Immature natural killer cell (primary cell): ENCODE results near the gene PSEN1. TPM values are rescaled to one million over a fixed set of nuclear protein-coding genes. Genes with fewer than 3 reads are reported as not detected.

Experiments used
- DNase-seq, 3 donors: peaks; one replicate each; pipeline ENCODE4 v3.0.0; 2022; ENCODE audit warnings: mixed read lengths in 1 of 3
- H3K27ac Mint-ChIP-seq, 6 donors: one replicate each; pipeline ENCODE4 v1.8.0; 2020; ENCODE audit warnings: mixed read lengths in 6 of 6, mild to moderate bottlenecking in 5 of 6, inconsistent platforms in 4 of 6, moderate library complexity in 3 of 6
- H3K27me3 Mint-ChIP-seq, 3 donors: one replicate each; pipeline ENCODE4 v1.8.0; 2020 to 2021; ENCODE audit warnings: low read depth in 3 of 3, mild to moderate bottlenecking in 3 of 3, mixed read lengths in 3 of 3, moderate library complexity in 3 of 3, inconsistent platforms in 1 of 3
- H3K36me3 Mint-ChIP-seq, 3 donors: one replicate each; pipeline ENCODE4 v1.8.0; 2020; ENCODE audit warnings: mixed read lengths in 3 of 3, inconsistent platforms in 2 of 3, mild to moderate bottlenecking in 2 of 3
- H3K4me1 Mint-ChIP-seq, 2 donors: one replicate each; pipeline ENCODE4 v1.8.0; 2020; ENCODE audit warnings: inconsistent platforms in 2 of 2, mild to moderate bottlenecking in 2 of 2, mixed read lengths in 2 of 2, moderate library complexity in 1 of 2
- H3K4me3 Mint-ChIP-seq, 5 donors: one replicate each; pipeline ENCODE4 v1.8.0; 2020; ENCODE audit warnings: mild to moderate bottlenecking in 5 of 5, mixed read lengths in 5 of 5, inconsistent platforms in 3 of 5, moderate library complexity in 3 of 5
- H3K9me3 Mint-ChIP-seq, 6 donors: one replicate each; pipeline ENCODE4 v1.8.0; 2020; ENCODE audit warnings: mild to moderate bottlenecking in 6 of 6, mixed read lengths in 6 of 6, inconsistent platforms in 4 of 6, moderate library complexity in 3 of 6
- polyA plus RNA-seq, 3 donors: library from polyadenylated mRNA; unstranded; fragments of 300-500 nt; fragmentation: Illumina TruSeq; gene quantifications; one replicate each; pipeline ENCODE4 v1.2.3, GENCODE V29; 2021

The PSEN1 gene
- polyA plus RNA-seq, 3 donors from 2014 or later = 26.8 to 43.0 (median 40.9) TPM

DNA sequence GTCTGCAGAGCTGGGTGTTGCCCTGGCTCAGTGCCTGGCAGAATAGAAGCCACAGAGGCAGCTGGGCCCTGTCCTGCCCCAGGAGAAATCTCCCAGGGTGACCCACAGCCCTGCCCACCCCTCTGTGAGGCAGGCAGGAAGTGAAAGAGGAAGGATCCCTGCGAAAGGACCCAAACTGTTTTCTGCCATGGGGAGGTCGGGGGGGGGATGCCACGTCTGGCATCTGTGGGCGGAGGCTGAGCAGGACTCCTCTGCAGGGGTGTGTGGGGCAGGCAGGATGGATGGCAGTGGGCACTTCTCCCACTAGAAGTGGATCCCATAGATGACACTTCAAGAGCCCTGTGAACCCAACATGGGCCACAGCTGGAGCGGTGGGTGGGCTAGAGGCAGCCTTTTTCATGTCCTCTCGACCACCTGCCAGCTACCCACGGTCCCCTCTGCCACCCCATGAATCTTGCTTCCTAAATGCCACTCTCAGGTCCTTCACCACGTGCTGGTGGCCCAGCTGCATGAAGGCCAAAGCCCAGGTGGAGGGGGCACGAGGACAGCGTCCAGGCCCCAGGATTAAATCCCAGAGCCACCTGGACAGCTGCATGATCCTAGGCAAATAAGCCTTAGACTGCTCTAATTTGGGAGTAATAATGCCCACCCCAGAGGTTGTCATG lies 104.6 kb downstream of the PSEN1 start:
- Mint-ChIP-seq H3K27me3 (peaks cover 15 to 33% (median 17%) of the 10 kb centered on the region in 3 donors), H3K27ac (no peak overlapping the region), H3K9me3 (no peaks in the 10 kb centered on the region), H3K4me3 (no peak overlapping the region), H3K36me3 (no peaks in the 10 kb centered on the region), H3K4me1 (peaks cover 5 to 6% of the 10 kb centered on the region in 2 donors)
- no peak for DNase-seq

DNA sequence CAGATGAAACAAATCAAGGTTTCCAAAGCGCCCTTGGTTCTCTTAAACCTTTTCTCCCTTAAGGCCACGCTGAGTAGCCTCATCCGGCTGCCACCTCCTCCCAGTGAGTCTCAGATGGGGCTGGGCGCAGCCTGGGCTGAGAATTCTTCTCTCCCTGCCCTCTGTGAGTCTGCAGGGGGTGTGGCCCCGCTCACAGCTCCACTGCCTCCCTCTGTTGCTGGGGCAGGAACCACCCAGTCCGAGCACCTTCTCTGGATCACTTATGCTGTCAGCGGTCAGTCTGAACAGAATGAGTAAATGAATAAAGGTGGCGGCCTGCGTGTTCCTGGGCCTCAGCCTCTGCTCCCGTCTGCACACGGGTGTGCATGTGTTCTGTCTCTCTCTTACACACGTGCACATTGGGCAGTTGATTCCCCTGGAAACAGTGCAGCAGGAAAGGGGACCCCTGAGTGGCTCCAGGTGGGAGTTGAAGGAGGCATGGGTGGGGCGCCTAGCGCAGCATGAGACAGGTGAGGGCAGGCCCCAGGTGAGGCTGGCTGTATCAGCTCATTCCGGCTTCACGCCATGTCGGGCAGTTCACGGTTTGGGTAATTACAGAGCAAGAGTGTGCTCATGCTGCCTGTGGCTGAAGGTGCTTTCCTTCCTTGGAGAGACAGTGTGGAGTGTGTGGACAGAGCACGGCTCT lies 105.3 kb downstream of the PSEN1 start:
- peaks cover 10 to 27% (median 14%) of the 10 kb centered on the region in 3 donors for H3K27me3 Mint-ChIP-seq
- H3K36me3 Mint-ChIP-seq = no peaks in the 10 kb centered on the region
- no peak for DNase-seq
- no peak overlapping the region for H3K4me3 Mint-ChIP-seq
- no peak overlapping the region for H3K27ac Mint-ChIP-seq
- H3K4me1 Mint-ChIP-seq = peaks cover 8 to 11% of the 10 kb centered on the region in 2 donors
- H3K9me3 Mint-ChIP-seq = no peaks in the 10 kb centered on the region

DNA sequence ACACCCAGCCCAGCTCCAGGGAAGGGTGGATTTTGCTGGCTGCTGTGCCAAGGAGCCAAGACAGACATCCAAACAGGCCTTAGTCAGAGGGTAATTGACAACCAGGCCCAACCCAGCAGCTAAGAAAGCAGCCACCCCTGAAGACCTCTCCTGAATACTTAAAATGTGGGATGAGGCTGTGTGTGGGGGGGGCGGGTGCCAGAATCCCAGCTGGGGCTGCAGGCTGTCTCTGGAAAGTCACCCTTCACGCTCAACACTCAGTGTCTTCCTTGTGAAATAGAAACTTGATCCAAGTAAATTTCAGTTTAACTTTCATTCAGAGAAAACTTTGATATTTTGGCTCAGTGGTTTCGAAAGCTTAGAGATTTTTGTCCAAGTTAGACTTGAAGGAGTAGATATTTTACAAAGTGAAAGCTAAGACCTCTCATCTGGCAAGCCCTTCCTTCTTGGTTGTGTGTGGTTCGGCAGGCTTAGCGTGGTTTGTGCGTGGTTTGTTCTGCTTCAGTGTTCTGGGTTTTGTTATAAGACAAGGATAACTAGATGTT lies 106.1 kb downstream of the PSEN1 start:
- H3K4me3 Mint-ChIP-seq = no peak overlapping the region
- no peaks in the 10 kb centered on the region for H3K36me3 Mint-ChIP-seq
- DNase-seq = no peak
- H3K27ac Mint-ChIP-seq = no peak overlapping the region
- H3K9me3 Mint-ChIP-seq = no peaks in the 10 kb centered on the region
- peaks cover 9 to 13% of the 10 kb centered on the region in 2 donors for H3K4me1 Mint-ChIP-seq
- peaks cover 9 to 24% (median 12%) of the 10 kb centered on the region in 3 donors for H3K27me3 Mint-ChIP-seq

DNA sequence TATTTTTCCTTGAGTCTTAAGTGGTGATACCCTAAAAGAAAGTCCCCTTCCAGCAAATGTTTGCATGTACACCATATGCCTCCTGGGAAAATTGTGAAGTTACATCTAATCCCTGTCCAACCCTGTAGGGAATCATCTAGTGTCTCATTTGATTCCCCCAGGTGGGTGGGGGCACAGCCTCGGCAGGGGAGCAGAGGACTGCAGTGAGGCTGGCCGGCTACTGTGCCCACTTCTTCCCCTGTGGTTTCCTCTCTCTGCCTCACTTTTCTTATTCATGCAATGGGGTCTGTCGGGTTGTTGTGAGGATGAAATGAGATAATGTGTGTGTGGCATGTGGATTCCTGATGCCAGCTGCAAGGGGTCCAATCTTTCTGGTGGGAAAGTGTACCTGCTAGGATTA lies 107.0 kb downstream of the PSEN1 start:
- no peak overlapping the region for H3K27ac Mint-ChIP-seq
- no peak for DNase-seq
- peak overlapping the region in 1 of 5 donors; percentile 4 for H3K4me3 Mint-ChIP-seq
- no peaks in the 10 kb centered on the region for H3K9me3 Mint-ChIP-seq
- H3K36me3 Mint-ChIP-seq = no peaks in the 10 kb centered on the region
- H3K27me3 Mint-ChIP-seq = peaks cover 9 to 23% (median 14%) of the 10 kb centered on the region in 3 donors
- H3K4me1 Mint-ChIP-seq = peaks cover 12 to 21% of the 10 kb centered on the region in 2 donors

- H3K27me3 Mint-ChIP-seq = peaks cover 5 to 19% (median 14%) of the 10 kb centered on the region in 3 donors
- no peak overlapping the region for H3K27ac Mint-ChIP-seq
- H3K4me1 Mint-ChIP-seq = peaks cover 12 to 21% of the 10 kb centered on the region in 2 donors
- H3K36me3 Mint-ChIP-seq = no peaks in the 10 kb centered on the region
- no peaks in the 10 kb centered on the region for H3K9me3 Mint-ChIP-seq
- H3K4me3 Mint-ChIP-seq = peak overlapping the region in 1 of 5 donors; percentile 4
- DNase-seq = no peak
Observed at GRCh38 chr14:73243748-73244147, 107.4 kb downstream of the PSEN1 start.

- Mint-ChIP-seq H3K27me3 (peaks cover 5 to 16% (median 14%) of the 10 kb centered on the region in 3 donors), H3K4me1 (peaks cover 12 to 21% of the 10 kb centered on the region in 2 donors), H3K36me3 (no peaks in the 10 kb centered on the region), H3K9me3 (no peaks in the 10 kb centered on the region), H3K27ac (no peak overlapping the region), H3K4me3 (peak overlapping the region; percentile 62 to 72 (median 69))
- DNase-seq = no peak
Observed at GRCh38 chr14:73244541-73245290, 108.4 kb downstream of the PSEN1 start.

DNA sequence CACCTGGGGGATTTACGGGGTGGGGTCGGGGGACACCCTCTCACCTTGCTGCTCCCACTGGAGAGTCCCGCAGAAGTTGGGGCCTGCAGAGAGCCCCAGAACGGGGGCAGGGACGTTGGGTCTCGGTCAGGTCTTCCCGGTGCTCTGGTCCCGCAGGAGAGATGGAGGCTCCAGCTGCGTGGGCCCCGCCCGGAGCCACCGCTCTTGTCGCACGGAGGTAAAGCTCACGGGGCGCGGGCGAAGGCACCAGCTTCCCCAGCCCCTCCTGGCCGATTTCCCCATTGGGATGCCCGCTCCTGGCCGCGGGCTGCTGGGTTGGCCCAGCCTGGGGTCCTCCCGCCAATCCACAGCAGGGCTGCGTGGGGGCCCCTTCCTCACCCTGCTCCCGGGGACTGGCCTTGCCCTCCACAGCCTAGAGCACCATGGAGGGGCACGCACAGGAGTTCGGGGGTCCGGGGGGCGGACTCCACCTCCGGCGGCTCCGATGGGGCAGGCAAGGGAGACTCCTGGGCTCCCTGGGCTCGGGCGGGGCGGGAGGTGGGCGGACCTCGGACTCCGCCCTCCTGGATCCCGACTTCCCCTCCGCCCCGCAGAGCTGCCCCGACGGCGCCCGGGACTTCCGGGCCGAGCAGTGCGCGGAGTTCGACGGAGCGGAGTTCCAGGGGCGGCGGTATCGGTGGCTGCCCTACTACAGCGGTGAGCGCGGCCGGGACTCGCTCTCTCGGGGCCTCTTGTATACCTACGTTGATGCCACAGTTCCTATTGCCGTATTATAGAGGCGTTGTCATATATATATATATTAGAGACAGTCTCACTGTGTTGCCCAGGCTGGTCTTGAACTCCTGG lies 109.4 kb downstream of the PSEN1 start:
- no peak overlapping the region for H3K27ac Mint-ChIP-seq
- H3K9me3 Mint-ChIP-seq = no peaks in the 10 kb centered on the region
- peak; percentile 18 to 38 (median 25) for DNase-seq
- no peaks in the 10 kb centered on the region for H3K36me3 Mint-ChIP-seq
- H3K4me1 Mint-ChIP-seq = peaks cover 12 to 21% of the 10 kb centered on the region in 2 donors
- H3K27me3 Mint-ChIP-seq = peaks cover 5 to 15% (median 14%) of the 10 kb centered on the region in 3 donors
- peak overlapping the region; percentile 68 to 82 (median 76) for H3K4me3 Mint-ChIP-seq

DNA sequence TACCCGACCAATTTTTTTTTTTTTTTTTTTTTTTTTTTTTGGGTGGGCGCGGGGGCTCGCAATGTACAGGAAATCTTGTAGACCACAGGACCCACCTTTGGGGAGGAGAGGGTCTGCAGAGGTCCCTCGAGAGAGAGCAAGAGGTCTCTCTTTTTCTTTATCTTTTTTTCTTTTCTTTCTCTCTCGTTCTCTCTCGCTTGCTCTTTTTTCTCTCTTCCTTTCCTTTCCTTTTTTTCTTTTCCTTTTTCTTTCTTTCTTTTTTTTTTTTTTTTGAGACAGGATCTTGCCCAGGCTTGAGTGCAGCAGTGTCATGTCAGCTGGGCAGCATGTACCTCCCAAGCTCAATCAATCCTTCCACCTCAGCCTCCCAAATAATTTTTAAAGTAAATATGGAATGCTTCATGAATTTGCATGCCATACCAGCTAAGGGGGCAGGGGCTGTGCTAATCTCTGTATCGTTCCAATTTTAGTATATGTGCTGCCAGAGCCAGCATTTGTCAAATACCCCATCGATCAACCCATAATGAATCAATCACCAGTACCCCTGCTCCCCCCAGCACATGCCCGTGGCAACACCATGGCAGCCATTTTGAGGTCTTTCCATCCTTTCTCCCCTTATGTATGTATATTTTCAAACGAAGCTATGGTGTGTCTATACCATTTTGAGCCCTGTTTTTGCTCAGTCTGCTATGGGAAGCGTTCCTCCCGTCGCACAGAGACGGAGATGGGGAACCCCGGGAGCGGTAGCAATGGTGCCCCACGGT lies 110.3 kb downstream of the PSEN1 start:
- H3K4me1 Mint-ChIP-seq = peaks cover 12 to 21% of the 10 kb centered on the region in 2 donors
- H3K4me3 Mint-ChIP-seq = peak overlapping the region; percentile 62 to 82 (median 76)
- H3K36me3 Mint-ChIP-seq = no peaks in the 10 kb centered on the region
- H3K27me3 Mint-ChIP-seq = peaks cover 5 to 13% (median 12%) of the 10 kb centered on the region in 3 donors
- no peak for DNase-seq
- H3K27ac Mint-ChIP-seq = no peak overlapping the region
- no peaks in the 10 kb centered on the region for H3K9me3 Mint-ChIP-seq

- peaks cover 4 to 12% (median 12%) of the 10 kb centered on the region in 3 donors for H3K27me3 Mint-ChIP-seq
- H3K36me3 Mint-ChIP-seq = no peaks in the 10 kb centered on the region
- DNase-seq = no peak
- peaks cover 9 to 21% of the 10 kb centered on the region in 2 donors for H3K4me1 Mint-ChIP-seq
- peak overlapping the region in 1 of 5 donors; percentile 26 for H3K4me3 Mint-ChIP-seq
- H3K27ac Mint-ChIP-seq = peak overlapping the region in 1 of 6 donors; percentile 22
- no peaks in the 10 kb centered on the region for H3K9me3 Mint-ChIP-seq
Observed at GRCh38 chr14:73248108-73248868, 112.0 kb downstream of the PSEN1 start.

- Mint-ChIP-seq H3K9me3 (no peaks in the 10 kb centered on the region), H3K27ac (no peak overlapping the region), H3K4me1 (peaks cover 9 to 21% of the 10 kb centered on the region in 2 donors), H3K36me3 (no peaks in the 10 kb centered on the region), H3K4me3 (no peak overlapping the region), H3K27me3 (peaks cover 0 to 12% (median 6%) of the 10 kb centered on the region in 3 donors)
- DNase-seq = no peak
Observed at GRCh38 chr14:73249108-73249507, 112.8 kb downstream of the PSEN1 start.

DNA sequence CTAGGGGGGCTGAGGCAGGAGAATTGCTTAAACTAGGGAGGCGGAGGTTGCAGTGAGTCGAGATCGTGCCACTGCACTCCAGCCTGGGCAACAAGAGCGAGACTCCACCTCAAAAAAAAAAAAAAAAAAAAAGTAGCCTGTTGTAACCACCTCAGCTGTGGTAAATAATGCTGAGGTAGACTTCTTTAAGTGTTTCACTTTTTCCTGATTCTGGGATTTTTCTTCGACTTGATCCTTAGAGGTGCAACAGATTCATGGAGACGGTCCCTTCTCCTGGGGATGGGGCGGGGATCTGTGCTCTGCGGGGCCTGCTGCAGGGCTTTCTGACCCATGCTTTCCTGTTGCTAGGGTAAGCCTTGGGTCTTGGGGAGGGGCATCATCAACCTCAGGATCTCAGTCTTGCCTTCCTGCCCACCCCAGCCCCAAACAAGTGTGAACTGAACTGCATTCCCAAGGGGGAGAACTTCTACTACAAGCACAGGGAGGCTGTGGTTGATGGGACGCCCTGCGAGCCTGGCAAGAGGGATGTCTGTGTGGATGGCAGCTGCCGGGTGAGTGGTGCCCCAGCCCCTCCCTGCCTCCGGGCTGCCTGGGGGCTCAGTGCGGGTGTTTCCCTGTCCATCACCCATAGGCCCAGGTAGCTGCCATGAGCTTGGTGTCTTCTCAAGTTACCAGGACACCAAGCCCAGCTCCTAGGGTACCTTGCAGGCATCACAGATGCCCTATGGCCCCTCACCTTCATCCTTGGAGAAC lies 113.4 kb downstream of the PSEN1 start:
- DNase-seq = no peak
- peaks cover 9 to 21% of the 10 kb centered on the region in 2 donors for H3K4me1 Mint-ChIP-seq
- no peaks in the 10 kb centered on the region for H3K9me3 Mint-ChIP-seq
- H3K4me3 Mint-ChIP-seq = no peak overlapping the region
- no peak overlapping the region for H3K27ac Mint-ChIP-seq
- H3K36me3 Mint-ChIP-seq = no peaks in the 10 kb centered on the region
- peaks cover 0 to 11% (median 5%) of the 10 kb centered on the region in 3 donors for H3K27me3 Mint-ChIP-seq
